ENCODE data around the gene IHH.

IHH gene

GRCh38 chr2:219073413-219074129 is 12.8 kb upstream of the IHH start:
- DNase-seq, result no peak

GRCh38 chr2:219072741-219073250 is 12.1 kb upstream of the IHH start:
- DNase-seq, result no peak

GRCh38 chr2:219071131-219071816 is 10.6 kb upstream of the IHH start:
- no peak for DNase-seq

- no peak for DNase-seq
Observed at GRCh38 chr2:219065484-219065883, 4.8 kb upstream of the IHH start.

- DNase-seq, result no peak
Observed at GRCh38 chr2:219062081-219062480, 1.4 kb upstream of the IHH start.

- DNase-seq, result no peak
Observed at GRCh38 chr2:219059725-219060682, 717 bp downstream of the IHH start.

- no peak for DNase-seq
Observed at GRCh38 chr2:219059375-219059724, 1.4 kb downstream of the IHH start.

GRCh38 chr2:219058541-219059374 is 2.0 kb downstream of the IHH start:
- DNase-seq, result no peak

GRCh38 chr2:219057709-219058540 is 2.8 kb downstream of the IHH start:
- DNase-seq, result no peak

- no peak for DNase-seq
Observed at GRCh38 chr2:219056896-219057708, 3.6 kb downstream of the IHH start.

- DNase-seq, result no peak
Observed at GRCh38 chr2:219056176-219056895, 4.4 kb downstream of the IHH start.

GRCh38 chr2:219054956-219055903 is 5.5 kb downstream of the IHH start:
- no peak for DNase-seq

GRCh38 chr2:219049282-219049681 is 11.4 kb downstream of the IHH start:
- DNase-seq, result no peak

GRCh38 chr2:219045937-219046550 is 14.7 kb downstream of the IHH start:
- no peak for DNase-seq

- DNase-seq, result no peak
Observed at GRCh38 chr2:219042750-219043149, 18.0 kb downstream of the IHH start.

- DNase-seq, result no peak
Observed at GRCh38 chr2:219042157-219042556, 18.6 kb downstream of the IHH start.

GRCh38 chr2:219041252-219041651 is 19.5 kb downstream of the IHH start, which contains the start of gene CFAP65:
Gene CFAP65, minus strand, starts transcription at chr2:219041516. Its CDS starts 2,468 bp downstream, at chr2:219039048.
- no peak for DNase-seq

GRCh38 chr2:219038600-219038999 is 22.1 kb downstream of the IHH start:
- no peak for DNase-seq
